ENCODE measurements around the gene PCGF1.
A peak's percentile ranks its signal among the peaks of the same experiment; 100 is the strongest.

The PCGF1 gene

DNA sequence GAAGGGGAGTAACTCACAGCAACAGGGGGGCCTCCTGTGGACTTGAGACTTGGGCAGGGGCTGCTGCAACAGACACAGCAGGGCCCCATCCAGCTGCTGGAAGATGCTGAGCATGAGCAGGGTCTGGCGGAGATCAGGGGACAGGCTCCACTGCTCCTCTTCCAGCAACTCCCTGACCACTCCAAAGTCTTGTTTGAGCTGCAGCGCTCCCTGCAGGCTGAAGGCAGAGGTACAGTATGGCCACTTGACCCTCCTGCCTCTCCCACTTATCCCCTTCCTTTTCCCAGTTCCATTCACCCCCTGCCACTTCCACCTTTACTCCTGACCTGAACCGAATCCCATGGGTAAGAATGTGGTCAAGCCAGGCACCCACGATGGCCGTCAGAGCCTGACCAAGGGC is 32.6 kb downstream of the PCGF1 start:
- Histone ChIP-seq H4K20me1 (ENCODE audit: insufficient read depth, low read length) (no peaks in the 10 kb centered on the region), H3K27me3 (ENCODE audit: insufficient read depth, low read length) (no peaks in the 10 kb centered on the region), H3K27ac (ENCODE audit: low read depth, low read length, poor library complexity, severe bottlenecking) (no peak overlapping the region), H3K36me3 (ENCODE audit: insufficient read depth, low read length) (peaks cover 26% of the 10 kb centered on the region), H3K4me3 (ENCODE audit: low read depth, low read length, poor library complexity, severe bottlenecking) (no peak overlapping the region), H3K79me2 (ENCODE audit: insufficient read depth, low read length) (no peaks in the 10 kb centered on the region), H3K4me1 (ENCODE audit: insufficient read depth, low read length, severe bottlenecking) (peaks cover 22% of the 10 kb centered on the region), H2AFZ (ENCODE audit: low read length) (no peak overlapping the region), H3K4me2 (ENCODE audit: low read length) (no peak overlapping the region), H3F3A (ENCODE audit: insufficient read depth, low read length) (no peaks in the 10 kb centered on the region; the same call in 1 of the 2 replicates), H3K9me2 (ENCODE audit: low read depth, low read length) (no peaks in the 10 kb centered on the region), H3K9me3 (ENCODE audit: low read length) (no peaks in the 10 kb centered on the region), H3K9ac (ENCODE audit: low read length) (no peak overlapping the region)
- TF ChIP-seq, protein P1, sequence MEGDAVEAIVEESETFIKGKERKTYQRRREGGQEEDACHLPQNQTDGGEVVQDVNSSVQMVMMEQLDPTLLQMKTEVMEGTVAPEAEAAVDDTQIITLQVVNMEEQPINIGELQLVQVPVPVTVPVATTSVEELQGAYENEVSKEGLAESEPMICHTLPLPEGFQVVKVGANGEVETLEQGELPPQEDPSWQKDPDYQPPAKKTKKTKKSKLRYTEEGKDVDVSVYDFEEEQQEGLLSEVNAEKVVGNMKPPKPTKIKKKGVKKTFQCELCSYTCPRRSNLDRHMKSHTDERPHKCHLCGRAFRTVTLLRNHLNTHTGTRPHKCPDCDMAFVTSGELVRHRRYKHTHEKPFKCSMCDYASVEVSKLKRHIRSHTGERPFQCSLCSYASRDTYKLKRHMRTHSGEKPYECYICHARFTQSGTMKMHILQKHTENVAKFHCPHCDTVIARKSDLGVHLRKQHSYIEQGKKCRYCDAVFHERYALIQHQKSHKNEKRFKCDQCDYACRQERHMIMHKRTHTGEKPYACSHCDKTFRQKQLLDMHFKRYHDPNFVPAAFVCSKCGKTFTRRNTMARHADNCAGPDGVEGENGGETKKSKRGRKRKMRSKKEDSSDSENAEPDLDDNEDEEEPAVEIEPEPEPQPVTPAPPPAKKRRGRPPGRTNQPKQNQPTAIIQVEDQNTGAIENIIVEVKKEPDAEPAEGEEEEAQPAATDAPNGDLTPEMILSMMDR (IDR thresholded peaks at IDR 0.05; ENCODE audit: low read length) = peak; percentile 43
- no peak for TF ChIP-seq EZH2 (IDR thresholded peaks at IDR 0.05; ENCODE audit: borderline replicate concordance, low read length)

DNA sequence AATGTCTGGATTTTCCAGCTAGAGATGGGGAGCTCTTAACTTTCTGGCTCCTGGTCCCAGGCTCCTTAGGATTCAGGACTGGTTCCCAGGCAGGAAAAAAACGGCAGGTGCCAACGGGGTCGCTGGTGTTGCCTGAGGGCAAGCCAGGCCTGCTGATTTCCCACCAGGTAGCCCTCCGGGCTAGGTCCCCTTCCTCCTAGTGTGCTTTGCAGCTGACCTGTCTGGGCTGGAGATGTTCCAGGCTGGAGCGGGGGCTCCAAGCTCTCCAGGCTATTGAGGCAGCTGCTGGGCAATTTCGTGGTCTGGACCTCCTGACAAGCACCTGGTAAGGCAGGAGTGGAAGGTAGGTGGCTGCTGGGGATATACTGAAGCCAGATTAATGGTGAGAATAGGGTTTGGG is 33.0 kb downstream of the PCGF1 start:
- no peak overlapping the region for H3K4me3 ChIP-seq (ENCODE audit: low read depth, low read length, poor library complexity, severe bottlenecking)
- H3F3A ChIP-seq (ENCODE audit: insufficient read depth, low read length) = no peaks in the 10 kb centered on the region; the same call in 1 of the 2 replicates
- H3K27me3 ChIP-seq (ENCODE audit: insufficient read depth, low read length) = no peaks in the 10 kb centered on the region
- no peak for TF ChIP-seq EZH2 (IDR thresholded peaks at IDR 0.05; ENCODE audit: borderline replicate concordance, low read length)
- TF ChIP-seq, protein P1 (IDR thresholded peaks at IDR 0.05; ENCODE audit: low read length) = no peak
- H3K4me2 ChIP-seq (ENCODE audit: low read length) = no peak overlapping the region
- peaks cover 22% of the 10 kb centered on the region for H3K36me3 ChIP-seq (ENCODE audit: insufficient read depth, low read length)
- no peaks in the 10 kb centered on the region for H3K9me3 ChIP-seq (ENCODE audit: low read length)
- no peaks in the 10 kb centered on the region for H4K20me1 ChIP-seq (ENCODE audit: insufficient read depth, low read length)
- H3K9ac ChIP-seq (ENCODE audit: low read length) = no peak overlapping the region
- H3K79me2 ChIP-seq (ENCODE audit: insufficient read depth, low read length) = no peaks in the 10 kb centered on the region
- no peaks in the 10 kb centered on the region for H3K9me2 ChIP-seq (ENCODE audit: low read depth, low read length)
- peaks cover 21% of the 10 kb centered on the region for H3K4me1 ChIP-seq (ENCODE audit: insufficient read depth, low read length, severe bottlenecking)
- no peak overlapping the region for H3K27ac ChIP-seq (ENCODE audit: low read depth, low read length, poor library complexity, severe bottlenecking)
- H2AFZ ChIP-seq (ENCODE audit: low read length) = no peak overlapping the region

- H3K27ac ChIP-seq (ENCODE audit: low read depth, low read length, poor library complexity, severe bottlenecking) = peak overlapping the region; percentile 89
- no peaks in the 10 kb centered on the region for H4K20me1 ChIP-seq (ENCODE audit: insufficient read depth, low read length)
- no peaks in the 10 kb centered on the region for H3K9me2 ChIP-seq (ENCODE audit: low read depth, low read length)
- H3K4me2 ChIP-seq (ENCODE audit: low read length) = peak overlapping the region; percentile 99
- peaks cover 21% of the 10 kb centered on the region for H3K36me3 ChIP-seq (ENCODE audit: insufficient read depth, low read length)
- no peak overlapping the region for H2AFZ ChIP-seq (ENCODE audit: low read length)
- H3K9ac ChIP-seq (ENCODE audit: low read length) = peak overlapping the region; percentile 85
- H3K79me2 ChIP-seq (ENCODE audit: insufficient read depth, low read length) = no peaks in the 10 kb centered on the region
- H3K9me3 ChIP-seq (ENCODE audit: low read length) = no peaks in the 10 kb centered on the region
- H3K27me3 ChIP-seq (ENCODE audit: insufficient read depth, low read length) = no peaks in the 10 kb centered on the region
- peaks cover 21% of the 10 kb centered on the region for H3K4me1 ChIP-seq (ENCODE audit: insufficient read depth, low read length, severe bottlenecking)
- no peaks in the 10 kb centered on the region for H3F3A ChIP-seq (ENCODE audit: insufficient read depth, low read length)
- H3K4me3 ChIP-seq (ENCODE audit: low read depth, low read length, poor library complexity, severe bottlenecking) = peak overlapping the region; percentile 84
- TF ChIP-seq, protein P1 (IDR thresholded peaks at IDR 0.05; ENCODE audit: low read length) = no peak
- no peak for TF ChIP-seq EZH2 (IDR thresholded peaks at IDR 0.05; ENCODE audit: borderline replicate concordance, low read length)
These were observed 34.6 kb downstream of the PCGF1 start for GRCh38 chr2:74472945-74473258.
